H1 (cell line): Measurements from ENCODE around the gene ME1. TPM values are rescaled to one million over a fixed set of nuclear protein-coding genes. Genes with fewer than 3 reads are reported as not detected.

ENCODE experiments used
- CTCF ChIA-PET: fragments of 300-600 bp; sonication (Branson Sonifier 250); formaldehyde crosslinking; loops from one replicate; lab custom pipeline; 2021; ENCODE audit not compliant: partially characterized antibody; lab: Charles Lee
- POLR2A ChIA-PET: fragments of 300-600 bp; sonication (Branson Sonifier 250); formaldehyde crosslinking; loops from one replicate; lab custom pipeline; 2021; ENCODE audit warnings: inconsistent platforms; ENCODE audit not compliant: partially characterized antibody; lab: Charles Lee
- DNase-seq, 2 experiments: peaks; one replicate each; pipeline versions ENCODE4 v3.0.0 to v3.0.0-alpha.2; 2010 to 2022; ENCODE audit warnings: low spot score in 2 of 2, low read depth in 1 of 2, mixed read lengths in 1 of 2
- FAIRE-seq: peaks from 2 replicates; lab custom pipeline; 2011; peaks lifted over from hg19 to GRCh38; lab: Jason Lieb, UNC
- H2AFZ ChIP-seq: 2 replicates; pipeline ENCODE4 v1.8.1; 2012; ENCODE audit warnings: low read length, inconsistent platforms
- H2AK5ac ChIP-seq: 2 replicates; pipeline ENCODE4 v1.6.1; 2013; ENCODE audit warnings: low read depth, low read length
- H2BK120ac ChIP-seq: replicated peaks from 2 replicates; pipeline ENCODE3; 2013; ENCODE audit warnings: low read depth, low read length, inconsistent platforms
- H2BK12ac ChIP-seq: 2 replicates; pipeline ENCODE4 v1.6.1; 2013; ENCODE audit warnings: low read depth, low read length
- H2BK15ac ChIP-seq: 2 replicates; pipeline ENCODE4 v1.6.1; 2013; ENCODE audit warnings: low read length
- H2BK20ac ChIP-seq: 2 replicates; pipeline ENCODE4 v1.6.1; 2013; ENCODE audit warnings: low read length
- H2BK5ac ChIP-seq: 2 replicates; pipeline ENCODE4 v1.6.1; 2013; ENCODE audit warnings: low read depth, low read length
- H3K14ac ChIP-seq: 2 replicates; pipeline ENCODE4 v1.6.1; 2013; ENCODE audit warnings: inconsistent platforms; ENCODE audit not compliant: insufficient read length
- H3K18ac ChIP-seq: 2 replicates; pipeline ENCODE4 v1.6.1; 2013; ENCODE audit warnings: low read length; ENCODE audit errors: extremely low read depth
- H3K23ac ChIP-seq: 2 replicates; pipeline ENCODE4 v1.6.1; 2013; ENCODE audit warnings: inconsistent platforms; ENCODE audit not compliant: insufficient read length
- H3K23me2 ChIP-seq: 2 replicates; pipeline ENCODE4 v1.6.1; 2013; ENCODE audit warnings: low read depth, low read length
- H3K27ac ChIP-seq: 2 replicates; pipeline ENCODE4 v1.6.1; 2011; ENCODE audit warnings: low read depth, low read length, inconsistent platforms
- H3K27me3 ChIP-seq, 4 experiments: replicated peaks in 1 of 4; 1 replicate in 1 of 4; 2 replicates in 3 of 4; pipeline versions ENCODE4 v1.6.1 to v1.8.1; 2011 to 2013; ENCODE audit warnings: low read length in 3 of 4, mild to moderate bottlenecking in 3 of 4, inconsistent platforms in 2 of 4, mixed read lengths in 2 of 4, moderate library complexity in 1 of 4; ENCODE audit not compliant: control insufficient read depth in 3 of 4, insufficient read depth in 3 of 4; ENCODE audit errors: extremely low read depth in 1 of 4
- H3K36me3 ChIP-seq, 4 experiments: 2 replicates each; pipeline versions ENCODE4 v1.6.1 to v1.8.1; 2011 to 2013; ENCODE audit warnings: mild to moderate bottlenecking in 4 of 4, low read length in 3 of 4, moderate library complexity in 2 of 4, control low read depth in 1 of 4, inconsistent platforms in 1 of 4; ENCODE audit not compliant: insufficient read depth in 4 of 4, control insufficient read depth in 2 of 4
- H3K4ac ChIP-seq: replicated peaks from 2 replicates; pipeline ENCODE3; 2013; ENCODE audit warnings: low read length, low read depth, mixed read lengths, inconsistent platforms; ENCODE audit not compliant: insufficient read length
- H3K4me1 ChIP-seq, 4 experiments: replicated peaks in 1 of 4; 1 replicate in 1 of 4; 2 replicates in 3 of 4; pipeline versions ENCODE4 v1.6.1 to v1.8.1; 2011 to 2013; ENCODE audit warnings: low read length in 3 of 4, inconsistent platforms in 2 of 4, mixed read lengths in 1 of 4; ENCODE audit not compliant: insufficient read depth in 4 of 4, control insufficient read depth in 3 of 4
- H3K4me2 ChIP-seq, 2 experiments: 2 replicates each; pipeline versions ENCODE4 v1.6.1 to v1.8.1; 2011 to 2013; ENCODE audit warnings: low read depth in 2 of 2, low read length in 2 of 2, control low read depth in 1 of 2, inconsistent platforms in 1 of 2, mild to moderate bottlenecking in 1 of 2; ENCODE audit not compliant: insufficient read depth in 1 of 2
- H3K4me3 ChIP-seq, 4 experiments: fragments of 200-600, 300-600 bp in 1 of 4; sonication (generic), shearing (Covaris generic), sonication (Bioruptor Twin) in 1 of 4; 2 replicates each; pipeline versions ENCODE4 v1.5.1 to v1.8.1; 2011 to 2016; ENCODE audit warnings: low read length in 4 of 4, low read depth in 3 of 4, control low read depth in 2 of 4, inconsistent platforms in 2 of 4, mild to moderate bottlenecking in 2 of 4, mixed read lengths in 1 of 4, moderate library complexity in 1 of 4; ENCODE audit not compliant: insufficient read depth in 2 of 4; ENCODE audit errors: extremely low read depth in 1 of 4
- H3K56ac ChIP-seq: replicated peaks from 2 replicates; pipeline ENCODE3; 2013; ENCODE audit warnings: low read depth, mild to moderate bottlenecking, mixed read lengths, low read length, inconsistent platforms; ENCODE audit not compliant: insufficient read length
- H3K79me1 ChIP-seq: 2 replicates; pipeline ENCODE4 v1.6.1; 2013; ENCODE audit warnings: low read depth, low read length, control low read depth
- H3K79me2 ChIP-seq, 2 experiments: 2 replicates each; pipeline versions ENCODE4 v1.6.1 to v1.8.1; 2012 to 2013; ENCODE audit warnings: low read length in 2 of 2, mild to moderate bottlenecking in 2 of 2, inconsistent platforms in 1 of 2; ENCODE audit not compliant: insufficient read depth in 2 of 2, control insufficient read depth in 1 of 2
- H3K9ac ChIP-seq, 4 experiments: replicated peaks in 1 of 4; 1 replicate in 1 of 4; 2 replicates in 3 of 4; pipeline versions ENCODE4 v1.6.1 to v1.8.1; 2011 to 2013; ENCODE audit warnings: low read depth in 3 of 4, low read length in 3 of 4, control low read depth in 2 of 4, mild to moderate bottlenecking in 2 of 4, moderate library complexity in 2 of 4, inconsistent platforms in 1 of 4; ENCODE audit errors: extremely low read depth in 1 of 4
- H3K9me3 ChIP-seq, 2 experiments: 2 replicates each; pipeline versions ENCODE4 v1.6.1 to v1.8.1; 2012 to 2013; ENCODE audit warnings: mild to moderate bottlenecking in 2 of 2, moderate library complexity in 2 of 2, control low read depth in 1 of 2, inconsistent platforms in 1 of 2, low read depth in 1 of 2, low read length in 1 of 2, mixed read lengths in 1 of 2; ENCODE audit not compliant: insufficient read depth in 2 of 2
- H4K20me1 ChIP-seq, 2 experiments: replicated peaks in 1 of 2; 2 replicates each; pipeline versions ENCODE3 to v1.8.1; 2011 to 2013; ENCODE audit warnings: inconsistent platforms in 2 of 2, low read length in 2 of 2, mild to moderate bottlenecking in 1 of 2; ENCODE audit not compliant: insufficient read depth in 2 of 2, control insufficient read depth in 1 of 2
- H4K5ac ChIP-seq: 2 replicates; pipeline ENCODE4 v1.6.1; 2013; ENCODE audit warnings: low read length, low read depth, mixed read lengths, inconsistent platforms; ENCODE audit not compliant: insufficient read length
- H4K8ac ChIP-seq: 2 replicates; pipeline ENCODE4 v1.8.0; 2013; ENCODE audit warnings: mild to moderate bottlenecking, moderate library complexity, low read length, inconsistent platforms; ENCODE audit not compliant: insufficient read depth; ENCODE audit errors: extremely low read depth
- H4K91ac ChIP-seq: replicated peaks from 2 replicates; pipeline ENCODE3; 2013; ENCODE audit warnings: low read length, mixed read lengths, inconsistent platforms; ENCODE audit not compliant: insufficient read length
- JUND ChIP-seq: IDR thresholded peaks from 2 replicates; pipeline ENCODE4 v1.6.1; 2011; ENCODE audit warnings: mild to moderate bottlenecking, improper control_type of control experiment, low read length
- KDM5A ChIP-seq: fragments of 200-600 bp; IDR thresholded peaks from 2 replicates; pipeline ENCODE4 v1.7.1; 2012; ENCODE audit warnings: mild to moderate bottlenecking, low read length, inconsistent platforms, mixed read lengths
- MAFK ChIP-seq: IDR thresholded peaks from 2 replicates; pipeline ENCODE4 v1.6.1; 2012; ENCODE audit warnings: low read depth, mild to moderate bottlenecking, improper control_type of control experiment, low read length
- MAX ChIP-seq: IDR thresholded peaks from 2 replicates; pipeline ENCODE4 v1.6.1; 2012; ENCODE audit warnings: inconsistent platforms
- RXRA ChIP-seq: IDR thresholded peaks from 2 replicates; pipeline ENCODE4 v1.6.1; 2011; ENCODE audit warnings: low read depth, mild to moderate bottlenecking, low read length, moderate library complexity; ENCODE audit not compliant: insufficient read depth
- TEAD4 ChIP-seq: IDR thresholded peaks from 2 replicates; pipeline ENCODE4 v1.6.1; 2012; ENCODE audit warnings: low read depth, low read length, inconsistent platforms, mixed read lengths
- USF2 ChIP-seq: IDR thresholded peaks from 2 replicates; pipeline ENCODE4 v1.6.1; 2011; ENCODE audit warnings: low read length, improper control_type of control experiment
- polyA plus RNA-seq, 7 experiments: library from polyadenylated mRNA; depleted of rRNA in 3 of 7; stranded (reverse) in 5 of 7; unstranded in 2 of 7; fragments of >200 nt in 5 of 7; fragments of 200-250 nt in 2 of 7; gene quantifications; 1 replicate in 5 of 7; 2 replicates in 1 of 7; 4 replicates in 1 of 7; pipeline versions ENCODE4 v1.2.1 to v1.2.3, GENCODE V29; 2011 to 2013; ENCODE audit warnings: missing spikeins in 2 of 7, mixed read lengths in 2 of 7
- total RNA-seq: library from RNA; stranded (reverse); fragmentation: NEBNext Ultra II Directional; extraction: Animal tissue kit (Norgen Biotek cat#: 25700); gene quantifications from 2 replicates; pipeline ENCODE4 v1.2.1, GENCODE V29; 2021

ME1 gene
- total and polyA plus RNA-seq, 2 of the 8 experiments (the other 6 are each of a cell fraction or from before 2014, with no cell fraction given): 1.3 to 3.9 TPM

GRCh38 chr6:83378621-83379388 is 52.0 kb downstream of the ME1 start:
- H3K4ac ChIP-seq: no peak overlapping the region
- H2BK120ac ChIP-seq: no peak overlapping the region
- no peak overlapping the region for H3K23ac ChIP-seq
- CTCF ChIA-PET: no interaction called here
- no peak overlapping the region for H3K14ac ChIP-seq
- POLR2A ChIA-PET: no interaction called here
- no peak overlapping the region for H2BK12ac ChIP-seq
- FAIRE-seq (no peak), DNase-seq (no peak)
- H3K23me2 ChIP-seq: no peaks in the 10 kb centered on the region
- H2AFZ ChIP-seq: no peak overlapping the region
- no peak overlapping the region for H2BK20ac ChIP-seq
- no peak overlapping the region for H2BK5ac ChIP-seq
- no peaks in the 10 kb centered on the region for H3K27me3 ChIP-seq
- H3K79me1 ChIP-seq: no peaks in the 10 kb centered on the region
- H4K8ac ChIP-seq: no peak overlapping the region
- H4K5ac ChIP-seq: no peak overlapping the region
- TF ChIP-seq MAX (no peak), RXRA (no peak), USF2 (no peak), JUND (no peak), KDM5A (no peak), MAFK (no peak), TEAD4 (no peak)
- TF ChIP-seq, all 59 proteins: peak for 0
- no peak overlapping the region for H3K18ac ChIP-seq
- H3K27ac ChIP-seq: no peak overlapping the region
- H3K9ac ChIP-seq: no peak overlapping the region
- no peaks in the 10 kb centered on the region for H3K36me3 ChIP-seq
- H4K20me1 ChIP-seq: no peaks in the 10 kb centered on the region
- no peaks in the 10 kb centered on the region for H3K79me2 ChIP-seq
- no peak overlapping the region for H2AK5ac ChIP-seq
- H3K4me2 ChIP-seq: no peak overlapping the region
- H3K56ac ChIP-seq: no peak overlapping the region
- no peaks in the 10 kb centered on the region for H3K4me1 ChIP-seq
- no peak overlapping the region for H2BK15ac ChIP-seq
- H3K4me3 ChIP-seq: no peak overlapping the region
- no peaks in the 10 kb centered on the region for H3K9me3 ChIP-seq
- no peak overlapping the region for H4K91ac ChIP-seq
